Small intestine (tissue), 7 donors: ENCODE measurements around the gene TCOF1. TPM values are rescaled to one million over a fixed set of nuclear protein-coding genes. Genes with fewer than 3 reads are reported as not detected.

Experiments
- DNase-seq, 2 donors: peaks; one replicate each; pipeline versions ENCODE4 v3.0.0 to v3.0.0-alpha.2; 2013
- FAIRE-seq: peaks from 2 replicates; lab custom pipeline; 2012; peaks lifted over from hg19 to GRCh38; lab: Jason Lieb, UNC
- H3K27ac ChIP-seq, 3 donors: one replicate each; pipeline ENCODE4 v1.5.1; 2013; ENCODE audit warnings: low read length in 2 of 3, mild to moderate bottlenecking in 2 of 3, control low read depth in 1 of 3, inconsistent platforms in 1 of 3, low read depth in 1 of 3, moderate library complexity in 1 of 3
- H3K27me3 ChIP-seq, 3 donors: one replicate each; pipeline ENCODE4 v1.6.1; 2013; ENCODE audit warnings: low read length in 3 of 3, inconsistent platforms in 1 of 3; ENCODE audit not compliant: control insufficient read depth in 3 of 3, insufficient read depth in 3 of 3
- H3K36me3 ChIP-seq, 3 donors: one replicate each; pipeline ENCODE4 v1.6.1; 2013; ENCODE audit warnings: low read length in 3 of 3, inconsistent platforms in 1 of 3, low read depth in 1 of 3, mild to moderate bottlenecking in 1 of 3, moderate library complexity in 1 of 3; ENCODE audit not compliant: control insufficient read depth in 3 of 3, insufficient read depth in 2 of 3
- H3K4me1 ChIP-seq, 3 donors: one replicate each; pipeline ENCODE4 v1.6.1; 2013; ENCODE audit warnings: low read length in 2 of 3, inconsistent platforms in 1 of 3, low read depth in 1 of 3, mild to moderate bottlenecking in 1 of 3, moderate library complexity in 1 of 3; ENCODE audit not compliant: control insufficient read depth in 3 of 3, insufficient read depth in 2 of 3
- H3K4me3 ChIP-seq, 3 donors: one replicate each; pipeline ENCODE4 v1.5.1; 2013; ENCODE audit warnings: low read length in 3 of 3, control low read depth in 1 of 3, inconsistent platforms in 1 of 3, low read depth in 1 of 3, mild to moderate bottlenecking in 1 of 3, moderate library complexity in 1 of 3
- H3K9me3 ChIP-seq, 2 donors: one replicate each; pipeline ENCODE4 v1.6.1; 2013; ENCODE audit warnings: low read depth in 1 of 2, low read length in 1 of 2; ENCODE audit not compliant: control insufficient read depth in 2 of 2, insufficient read depth in 1 of 2
- WGBS, 3 donors: extraction: QIAGEN DNeasy Blood & Tissue Kit; methylation state at CpG; one replicate each; pipeline ENCODE4 v1.1.7; 2013; 5-methylcytosine and 5-hydroxymethylcytosine counted together
- polyA plus RNA-seq, 4 donors: library from polyadenylated mRNA; stranded (reverse) in 3 of 4; unstranded in 1 of 4; fragments of 200-250 nt in 3 of 4; fragments of 120-200 nt in 1 of 4; gene quantifications; one replicate each; pipeline versions ENCODE4 v1.2.1 to v1.2.3, GENCODE V29; 2013
- donor health status: healthy with polysubstance abuse.
- donor health status: control.
- donor health status: control.
- donor health status: Bipolar disorder and iron deficiency.
- donor health status: healthy.

The TCOF1 gene
- polyA plus RNA-seq, 4 donors = 18.3 to 29.7 (median 20.6) TPM

- Histone ChIP-seq H3K27ac (no peak overlapping the region), H3K27me3 (no peaks in the 10 kb centered on the region), H3K4me3 (no peak overlapping the region), H3K9me3 (no peaks in the 10 kb centered on the region), H3K4me1 (no peaks in the 10 kb centered on the region), H3K36me3 (peaks cover 4 to 42% (median 23%) of the 10 kb centered on the region in 3 donors)
- no peak for DNase-seq
- FAIRE-seq = no peak
- WGBS, 3 donors = 90 to 92% (median 92%) methylated on average over 12 of the region's 12 CpGs
These were observed 83.7 kb downstream of the TCOF1 start for GRCh38 chr5:150440948-150441812.

GRCh38 chr5:150441813-150442698 is 84.6 kb downstream of the TCOF1 start:
- 61 to 69% (median 68%) methylated on average over 18 of the region's 18 CpGs for WGBS, 3 donors
- FAIRE-seq (no peak), DNase-seq (no peak)
- Histone ChIP-seq H3K4me3 (no peak overlapping the region), H3K27ac (no peak overlapping the region), H3K9me3 (no peaks in the 10 kb centered on the region), H3K36me3 (peaks cover 9 to 51% (median 29%) of the 10 kb centered on the region in 3 donors), H3K4me1 (peaks cover 0 to under 1% (median 0%) of the 10 kb centered on the region in 3 donors), H3K27me3 (no peaks in the 10 kb centered on the region)

- FAIRE-seq = no peak
- H3K4me3 ChIP-seq = no peak overlapping the region
- no peak overlapping the region for H3K27ac ChIP-seq
- H3K9me3 ChIP-seq = no peaks in the 10 kb centered on the region
- peaks cover 0 to 5% (median 0%) of the 10 kb centered on the region in 3 donors for H3K4me1 ChIP-seq
- no peaks in the 10 kb centered on the region for H3K27me3 ChIP-seq
- 81 to 89% (median 85%) methylated on average over 6 of the region's 6 CpGs for WGBS, 3 donors
- H3K36me3 ChIP-seq = peaks cover 10 to 55% (median 33%) of the 10 kb centered on the region in 3 donors
- no peak for DNase-seq
These were observed 85.2 kb downstream of the TCOF1 start for GRCh38 chr5:150442699-150443080.

- Histone ChIP-seq H3K9me3 (no peaks in the 10 kb centered on the region), H3K27ac (no peak overlapping the region), H3K27me3 (no peaks in the 10 kb centered on the region), H3K4me1 (peaks cover 0 to 11% (median 3%) of the 10 kb centered on the region in 3 donors), H3K36me3 (peaks cover 11 to 59% (median 33%) of the 10 kb centered on the region in 3 donors), H3K4me3 (no peak overlapping the region)
- no peak for FAIRE-seq
- DNase-seq = no peak
- WGBS, 3 donors = 75 to 80% (median 79%) methylated on average over 15 of the region's 15 CpGs
These were observed 86.0 kb downstream of the TCOF1 start for GRCh38 chr5:150443242-150444075.

- no peak for DNase-seq
- Histone ChIP-seq H3K27ac (no peak overlapping the region), H3K4me3 (no peak overlapping the region), H3K9me3 (no peaks in the 10 kb centered on the region), H3K36me3 (peaks cover 11 to 59% (median 33%) of the 10 kb centered on the region in 3 donors), H3K4me1 (peaks cover 0 to 11% (median 3%) of the 10 kb centered on the region in 3 donors), H3K27me3 (no peaks in the 10 kb centered on the region)
- WGBS, 3 donors = 79 to 90% (median 82%) methylated on average over 9 of the region's 9 CpGs
- no peak for FAIRE-seq
These were observed 87.3 kb downstream of the TCOF1 start for GRCh38 chr5:150444770-150445169.

GRCh38 chr5:150446088-150446487 is 88.6 kb downstream of the TCOF1 start:
- Histone ChIP-seq H3K36me3 (peaks cover 11 to 59% (median 33%) of the 10 kb centered on the region in 3 donors), H3K4me3 (no peak overlapping the region), H3K4me1 (peaks cover 0 to 11% (median 3%) of the 10 kb centered on the region in 3 donors), H3K9me3 (no peaks in the 10 kb centered on the region), H3K27me3 (no peaks in the 10 kb centered on the region), H3K27ac (no peak overlapping the region)
- DNase-seq = no peak
- no peak for FAIRE-seq
- 78 to 89% (median 81%) methylated on average over 2 of the region's 2 CpGs for whole genome bisulfite sequencing, 3 donors

GRCh38 chr5:150446583-150446982 is 89.1 kb downstream of the TCOF1 start:
- no peaks in the 10 kb centered on the region for H3K27me3 ChIP-seq
- no peak for DNase-seq
- no peaks in the 10 kb centered on the region for H3K9me3 ChIP-seq
- WGBS, 3 donors = 87 to 92% (median 90%) methylated on average over 6 of the region's 6 CpGs
- H3K36me3 ChIP-seq = peaks cover 11 to 59% (median 33%) of the 10 kb centered on the region in 3 donors
- peaks cover 0 to 11% (median 3%) of the 10 kb centered on the region in 3 donors for H3K4me1 ChIP-seq
- no peak overlapping the region for H3K27ac ChIP-seq
- FAIRE-seq = no peak
- no peak overlapping the region for H3K4me3 ChIP-seq
